IMR-90 (cell line): ENCODE results near the gene FAT1. TPM values are rescaled to one million over a fixed set of nuclear protein-coding genes. Genes with fewer than 3 reads are reported as not detected.
A peak's percentile ranks its signal among the peaks of the same experiment; 100 is the strongest.

Experiments used
- ATAC-seq: fragments of 200-7000 bp; cut with Tn5 transposase; 2 replicates; pipeline ENCODE4 v1.9.1; 2020; ENCODE audit warnings: low read depth, mild to moderate bottlenecking, moderate library complexity
- BruUV-seq: library from RNA; stranded (reverse); fragments of 400-500 nt; replicated peaks from 2 replicates; lab custom pipeline; 2021; lab: Mats Ljungman, UMichigan
- CTCF ChIA-PET: fragments of 300-600 bp; formaldehyde crosslinking; extraction: SDS; loops from one replicate; lab custom pipeline; 2021; ENCODE audit warnings: antibody characterized with exemption; lab: Yijun Ruan, JAX
- POLR2A ChIA-PET: fragments of 300-600 bp; sonication (Branson Sonifier 250); formaldehyde crosslinking; loops from one replicate; lab custom pipeline; 2022; ENCODE audit warnings: antibody characterized with exemption; ENCODE audit not compliant: unreplicated experiment; lab: Charles Lee
- DNase-seq: peaks from one replicate; pipeline ENCODE4 v3.0.0; 2013
- H2AFZ ChIP-seq: replicated peaks from 2 replicates; pipeline ENCODE3; 2013; ENCODE audit warnings: low read length, mild to moderate bottlenecking; ENCODE audit not compliant: poor library complexity
- H2AK5ac ChIP-seq: 2 replicates; pipeline ENCODE4 v1.6.1; 2013; ENCODE audit warnings: low read depth, low read length, inconsistent platforms
- H2AK9ac ChIP-seq: replicated peaks from 2 replicates; pipeline ENCODE3; 2013; ENCODE audit warnings: mild to moderate bottlenecking, low read depth, low read length, moderate library complexity; ENCODE audit not compliant: poor library complexity
- H2BK120ac ChIP-seq: 2 replicates; pipeline ENCODE4 v1.6.1; 2013; ENCODE audit warnings: low read depth, low read length, inconsistent platforms
- H2BK15ac ChIP-seq: 3 replicates; pipeline ENCODE4 v1.6.1; 2013; ENCODE audit warnings: low read depth, low read length, inconsistent platforms
- H2BK20ac ChIP-seq: 2 replicates; pipeline ENCODE4 v1.6.1; 2013; ENCODE audit warnings: low read depth, mild to moderate bottlenecking, inconsistent platforms, low read length, moderate library complexity
- H2BK5ac ChIP-seq: 2 replicates; pipeline ENCODE4 v1.6.1; 2013; ENCODE audit warnings: mild to moderate bottlenecking, low read depth, low read length, inconsistent platforms; ENCODE audit not compliant: poor library complexity, severe bottlenecking
- H3K14ac ChIP-seq: replicated peaks from 2 replicates; pipeline ENCODE4 v1.6.1; 2013; ENCODE audit warnings: low read depth, low read length, inconsistent platforms
- H3K18ac ChIP-seq: 2 replicates; pipeline ENCODE4 v1.6.1; 2013; ENCODE audit warnings: low read depth, low read length, control low read depth
- H3K23ac ChIP-seq: 2 replicates; pipeline ENCODE4 v1.6.1; 2013; ENCODE audit warnings: low read depth, low read length, inconsistent platforms
- H3K27ac ChIP-seq: 2 replicates; pipeline ENCODE4 v1.5.1; 2013; ENCODE audit warnings: mild to moderate bottlenecking, control low read depth, low read length; ENCODE audit not compliant: insufficient read depth
- H3K27me3 ChIP-seq: 2 replicates; pipeline ENCODE4 v1.6.1; 2013; ENCODE audit warnings: low read length; ENCODE audit not compliant: control insufficient read depth, insufficient read depth
- H3K36me3 ChIP-seq: 2 replicates; pipeline ENCODE4 v1.6.1; 2013; ENCODE audit warnings: low read length, mixed read lengths; ENCODE audit not compliant: control insufficient read depth, insufficient read depth
- H3K4ac ChIP-seq: 2 replicates; pipeline ENCODE4 v1.6.1; 2013; ENCODE audit warnings: low read depth, low read length, inconsistent platforms
- H3K4me1 ChIP-seq: 2 replicates; pipeline ENCODE4 v1.6.1; 2013; ENCODE audit warnings: low read length, mixed read lengths; ENCODE audit not compliant: control insufficient read depth, insufficient read depth
- H3K4me2 ChIP-seq: 2 replicates; pipeline ENCODE4 v1.6.1; 2013; ENCODE audit warnings: low read depth, mild to moderate bottlenecking, control low read depth, low read length, moderate library complexity
- H3K4me3 ChIP-seq: 2 replicates; pipeline ENCODE4 v1.5.1; 2013; ENCODE audit warnings: low read depth, mild to moderate bottlenecking, control low read depth, low read length, moderate library complexity; ENCODE audit not compliant: insufficient read depth
- H3K56ac ChIP-seq: 2 replicates; pipeline ENCODE4 v1.6.1; 2013; ENCODE audit warnings: low read length, inconsistent platforms; ENCODE audit not compliant: insufficient read depth; ENCODE audit errors: extremely low read depth
- H3K79me1 ChIP-seq, 2 experiments: 2 replicates each; pipeline ENCODE4 v1.6.1; 2013; ENCODE audit warnings: low read length in 2 of 2, inconsistent platforms in 1 of 2, low read depth in 1 of 2
- H3K9ac ChIP-seq: 2 replicates; pipeline ENCODE4 v1.6.1; 2013; ENCODE audit warnings: low read depth, low read length, control low read depth
- H3K9me1 ChIP-seq: 2 replicates; pipeline ENCODE4 v1.6.1; 2013; ENCODE audit warnings: low read length, inconsistent platforms; ENCODE audit not compliant: insufficient read depth
- H3K9me3 ChIP-seq: 2 replicates; pipeline ENCODE4 v1.6.1; 2013; ENCODE audit warnings: low read length; ENCODE audit not compliant: control insufficient read depth, insufficient read depth
- H4K20me1 ChIP-seq: 2 replicates; pipeline ENCODE4 v1.6.1; 2013; ENCODE audit warnings: low read length, inconsistent platforms; ENCODE audit not compliant: insufficient read depth
- H4K5ac ChIP-seq: 2 replicates; pipeline ENCODE4 v1.6.1; 2013; ENCODE audit warnings: mild to moderate bottlenecking, low read depth, low read length, control low read depth
- H4K8ac ChIP-seq, 2 experiments: 2 replicates each; pipeline ENCODE4 v1.6.1; 2013; ENCODE audit warnings: low read depth in 2 of 2, low read length in 2 of 2, control low read depth in 1 of 2, inconsistent platforms in 1 of 2
- H4K91ac ChIP-seq: 2 replicates; pipeline ENCODE4 v1.6.1; 2013; ENCODE audit warnings: low read depth, low read length, inconsistent platforms; ENCODE audit not compliant: insufficient read depth
- CEBPB ChIP-seq: IDR thresholded peaks from 2 replicates; pipeline ENCODE4 v1.6.1; 2012; ENCODE audit warnings: low read depth, low read length, improper control_type of control experiment
- MAFK ChIP-seq: IDR thresholded peaks from 2 replicates; pipeline ENCODE4 v1.6.1; 2012; ENCODE audit warnings: low read depth, low read length, improper control_type of control experiment
- WGBS, 2 experiments: methylation state at CpG; one replicate each; pipeline versions ENCODE4 v1.1.5 to v1.1.7; 2013; ENCODE audit warnings: missing lambda C conversion rate in 2 of 2; ENCODE audit not compliant: insufficient read length in 1 of 2; ENCODE audit errors: extremely low coverage in 2 of 2; 5-methylcytosine and 5-hydroxymethylcytosine counted together
- dilution Hi-C: fragments of 300-500 bp; cut with HindIII; formaldehyde crosslinking; loops from one replicate; pipeline ENCODE4 v1.14.3; 2018; ENCODE audit warnings: low sequenced_read_pairs; ENCODE audit not compliant: unreplicated experiment
- in situ Hi-C: fragments of 300-500 bp; cut with MboI; formaldehyde crosslinking; loops from 3 replicates; pipeline ENCODE4 v1.14.3; 2019; ENCODE audit warnings: low sequenced_read_pairs, inconsistent platforms, mixed read lengths
- intact Hi-C: fragments of 100-400 bp; cut with micrococcal nuclease; formaldehyde crosslinking; loops from 2 replicates; pipeline ENCODE4 v1.10.0; 2022
- polyA plus RNA-seq, 3 experiments: library from polyadenylated mRNA; depleted of rRNA; stranded (reverse); fragments of >200 nt; gene quantifications; 2 replicates each; pipeline ENCODE4 v1.2.3, GENCODE V29; 2012; ENCODE audit warnings: low replicate concordance in 1 of 3
- total RNA-seq: library from RNA; depleted of rRNA; stranded (reverse); fragments of >200 nt; gene quantifications from 2 replicates; pipeline ENCODE4 v1.2.3, GENCODE V29; 2012

Gene FAT1
- total and polyA plus RNA-seq, 2 of the 4 experiments (the other 2 are of a cell fraction) = 156 to 519 TPM

DNA sequence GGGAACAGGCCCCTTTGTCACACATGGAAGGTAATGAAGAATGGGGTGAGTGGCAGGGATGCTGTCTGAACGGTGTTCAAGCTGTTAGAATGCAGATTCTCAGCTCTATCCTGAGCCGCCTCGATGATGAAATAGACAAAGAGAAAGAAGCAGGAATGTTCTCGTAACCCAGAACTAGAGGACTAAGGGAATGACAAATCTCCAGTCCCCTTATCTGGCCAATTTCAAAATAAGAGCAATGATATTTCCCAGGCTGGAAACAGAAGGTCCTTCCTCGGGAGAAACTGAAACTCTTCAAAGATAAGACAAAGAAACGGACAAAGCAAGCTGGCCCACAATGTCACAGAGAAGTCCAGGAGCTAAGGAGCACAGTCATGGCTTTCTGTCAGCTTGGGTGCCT is 138.7 kb downstream of the FAT1 start:
- in situ Hi-C loops = loop anchor here (10.0 kb wide), 1 partner anchor 290 kb away; no protein-coding TSS in a partner anchor
- Histone ChIP-seq H2AK9ac (no peak overlapping the region), H2BK20ac (no peak overlapping the region), H3K9me3 (no peaks in the 10 kb centered on the region), H3K4me2 (no peak overlapping the region), H3K18ac (no peak overlapping the region), H3K4me3 (no peak overlapping the region), H3K27me3 (no peaks in the 10 kb centered on the region), H4K8ac (no peak overlapping the region), H3K4ac (no peak overlapping the region), H4K5ac (no peak overlapping the region), H2AFZ (no peak overlapping the region), H3K27ac (no peak overlapping the region; the same call in 1 of the 2 replicates), H3K9me1 (peaks cover 12% of the 10 kb centered on the region; the same call in 1 of the 2 replicates), H3K36me3 (peaks cover 47% of the 10 kb centered on the region), H3K23ac (no peak overlapping the region), H3K79me1 (peaks cover 32 to 51% of the 10 kb centered on the region in 2 experiments), H2BK5ac (no peak overlapping the region), H2AK5ac (no peak overlapping the region), H3K14ac (no peak overlapping the region), H2BK120ac (no peak overlapping the region), H3K4me1 (peaks cover 3% of the 10 kb centered on the region; the same call in 1 of the 2 replicates), H3K9ac (no peak overlapping the region), H3K56ac (no peak overlapping the region), H4K20me1 (peaks cover 50% of the 10 kb centered on the region), H4K91ac (no peak overlapping the region), H2BK15ac (no peak overlapping the region)
- dilution Hi-C loops = no loop called here
- no peak for ATAC-seq
- intact Hi-C loops = loop anchor here (5.0 kb wide), 1 partner anchor 98 kb away; no protein-coding TSS in a partner anchor
- ChIA-PET CTCF (no interaction called here), POLR2A (no interaction called here)
- no TSS peak for BruUV-seq
- TF ChIP-seq MAFK = no peak
- TF ChIP-seq CEBPB = peak; percentile 38; the same call in 1 of the 2 replicates
- WGBS, 2 experiments = 0% methylated on average over 1 of the region's 6 CpGs; no CpG with 5 or more reads in 1 of the 2 experiments
- DNase-seq = no peak
